ENCODE data around the gene CLIP4. TPM values are rescaled to one million over a fixed set of nuclear protein-coding genes. Genes with fewer than 3 reads are reported as not detected.
A peak's percentile ranks its signal among the peaks of the same experiment; 100 is the strongest.

Gene CLIP4
- total and polyA plus RNA-seq, 2 of the 13 experiments (the other 11 are each of a cell fraction or from before 2014, with no cell fraction given), result 0.46 to 0.49 TPM

DNA sequence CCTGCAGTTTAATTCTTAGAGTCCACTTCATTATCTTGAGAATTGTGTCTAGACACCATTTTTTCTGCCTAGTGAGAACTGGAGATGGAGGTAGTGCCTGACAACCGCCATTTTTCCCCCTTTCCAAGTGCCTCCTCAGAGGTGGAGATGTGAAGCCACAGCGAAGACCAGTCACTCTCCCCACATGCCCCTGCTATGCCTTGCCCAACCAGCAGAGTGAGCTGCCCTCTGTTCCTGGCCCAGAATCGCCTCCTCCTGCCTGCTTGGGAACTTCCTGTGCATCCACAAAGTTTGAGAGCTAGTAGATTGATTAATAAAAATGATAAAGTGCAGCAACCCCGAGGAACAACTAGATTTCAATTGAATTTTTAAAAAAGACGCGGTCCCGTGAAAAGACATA, 123.3 kb downstream of the CLIP4 start:
- Histone ChIP-seq H3K27me3 (ENCODE audit: control insufficient read depth in 1 of 2, insufficient read depth in 2 of 2, low read length in 2 of 2) (peaks cover 6 to 50% of the 10 kb centered on the region in 2 experiments; a peak in 4 of 5 replicates), H3K36me3 (replicated peaks in 1 of 2; ENCODE audit: control insufficient read depth in 1 of 2, insufficient read depth in 2 of 2, low read length in 2 of 2) (no peaks in the 10 kb centered on the region), H3K27ac (ENCODE audit: extremely low read length, insufficient read depth, low read length) (no peak overlapping the region), H3K4me2 (ENCODE audit: low read depth, low read length) (no peak overlapping the region), H3K9me3 (ENCODE audit: low read length) (no peaks in the 10 kb centered on the region), H4K20me1 (ENCODE audit: insufficient read depth, low read length) (peaks cover 3% of the 10 kb centered on the region), H3K4me3 (replicated peaks in 1 of 3; ENCODE audit: insufficient read depth in 1 of 3, low read depth in 2 of 3, low read length in 3 of 3) (no peak overlapping the region), H3K79me2 (ENCODE audit: insufficient read depth, low read length) (no peaks in the 10 kb centered on the region), H2AFZ (ENCODE audit: low read length) (no peak overlapping the region), H3K9ac (ENCODE audit: insufficient read depth, low read depth, low read length) (no peak overlapping the region), H3K4me1 (ENCODE audit: insufficient read depth, low read length) (no peaks in the 10 kb centered on the region)
- DNase-seq (ENCODE audit: low spot score), result peak; percentile 34
- 31% methylated on average over 7 of the region's 7 CpGs for WGBS (ENCODE audit: low lambda C conversion rate)
- in situ Hi-C loops (cut with HindIII; ENCODE audit: extremely low pct_ligation_motif_present, low pct_unique_long_range_greater_than_20kb), result no loop called here
- POLR2A ChIA-PET, result no interaction called here
- peak; percentile 95 for ATAC-seq
- CTCF ChIA-PET (ENCODE audit: low intra/inter-chr PET ratio, low total read pairs), result no interaction called here
- intact Hi-C loops (cut with micrococcal nuclease; ENCODE audit: unreplicated experiment), result no loop called here
- FAIRE-seq, result peak; percentile 54
- TF ChIP-seq SMC3 (IDR thresholded peaks at IDR 0.05; ENCODE audit: low read length) (peak; percentile 41; the same call in 1 of the 2 replicates), ZNF878 (CRISPR knock-in tag; IDR thresholded peaks at IDR 0.05) (no peak), STAG1 (CRISPR knock-in tag; IDR thresholded peaks at IDR 0.05) (peak; percentile 66)
- TF ChIP-seq, protein P1, sequence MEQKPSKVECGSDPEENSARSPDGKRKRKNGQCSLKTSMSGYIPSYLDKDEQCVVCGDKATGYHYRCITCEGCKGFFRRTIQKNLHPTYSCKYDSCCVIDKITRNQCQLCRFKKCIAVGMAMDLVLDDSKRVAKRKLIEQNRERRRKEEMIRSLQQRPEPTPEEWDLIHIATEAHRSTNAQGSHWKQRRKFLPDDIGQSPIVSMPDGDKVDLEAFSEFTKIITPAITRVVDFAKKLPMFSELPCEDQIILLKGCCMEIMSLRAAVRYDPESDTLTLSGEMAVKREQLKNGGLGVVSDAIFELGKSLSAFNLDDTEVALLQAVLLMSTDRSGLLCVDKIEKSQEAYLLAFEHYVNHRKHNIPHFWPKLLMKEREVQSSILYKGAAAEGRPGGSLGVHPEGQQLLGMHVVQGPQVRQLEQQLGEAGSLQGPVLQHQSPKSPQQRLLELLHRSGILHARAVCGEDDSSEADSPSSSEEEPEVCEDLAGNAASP (CRISPR knock-in tag; IDR thresholded peaks at IDR 0.05; ENCODE audit: borderline replicate concordance), result peak; percentile 41; the same call in 1 of the 2 replicates
- TF ChIP-seq, protein P2, sequence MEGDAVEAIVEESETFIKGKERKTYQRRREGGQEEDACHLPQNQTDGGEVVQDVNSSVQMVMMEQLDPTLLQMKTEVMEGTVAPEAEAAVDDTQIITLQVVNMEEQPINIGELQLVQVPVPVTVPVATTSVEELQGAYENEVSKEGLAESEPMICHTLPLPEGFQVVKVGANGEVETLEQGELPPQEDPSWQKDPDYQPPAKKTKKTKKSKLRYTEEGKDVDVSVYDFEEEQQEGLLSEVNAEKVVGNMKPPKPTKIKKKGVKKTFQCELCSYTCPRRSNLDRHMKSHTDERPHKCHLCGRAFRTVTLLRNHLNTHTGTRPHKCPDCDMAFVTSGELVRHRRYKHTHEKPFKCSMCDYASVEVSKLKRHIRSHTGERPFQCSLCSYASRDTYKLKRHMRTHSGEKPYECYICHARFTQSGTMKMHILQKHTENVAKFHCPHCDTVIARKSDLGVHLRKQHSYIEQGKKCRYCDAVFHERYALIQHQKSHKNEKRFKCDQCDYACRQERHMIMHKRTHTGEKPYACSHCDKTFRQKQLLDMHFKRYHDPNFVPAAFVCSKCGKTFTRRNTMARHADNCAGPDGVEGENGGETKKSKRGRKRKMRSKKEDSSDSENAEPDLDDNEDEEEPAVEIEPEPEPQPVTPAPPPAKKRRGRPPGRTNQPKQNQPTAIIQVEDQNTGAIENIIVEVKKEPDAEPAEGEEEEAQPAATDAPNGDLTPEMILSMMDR (CRISPR knock-in tag; IDR thresholded peaks at IDR 0.05), result peak; percentile 70
- TF ChIP-seq, protein P3, sequence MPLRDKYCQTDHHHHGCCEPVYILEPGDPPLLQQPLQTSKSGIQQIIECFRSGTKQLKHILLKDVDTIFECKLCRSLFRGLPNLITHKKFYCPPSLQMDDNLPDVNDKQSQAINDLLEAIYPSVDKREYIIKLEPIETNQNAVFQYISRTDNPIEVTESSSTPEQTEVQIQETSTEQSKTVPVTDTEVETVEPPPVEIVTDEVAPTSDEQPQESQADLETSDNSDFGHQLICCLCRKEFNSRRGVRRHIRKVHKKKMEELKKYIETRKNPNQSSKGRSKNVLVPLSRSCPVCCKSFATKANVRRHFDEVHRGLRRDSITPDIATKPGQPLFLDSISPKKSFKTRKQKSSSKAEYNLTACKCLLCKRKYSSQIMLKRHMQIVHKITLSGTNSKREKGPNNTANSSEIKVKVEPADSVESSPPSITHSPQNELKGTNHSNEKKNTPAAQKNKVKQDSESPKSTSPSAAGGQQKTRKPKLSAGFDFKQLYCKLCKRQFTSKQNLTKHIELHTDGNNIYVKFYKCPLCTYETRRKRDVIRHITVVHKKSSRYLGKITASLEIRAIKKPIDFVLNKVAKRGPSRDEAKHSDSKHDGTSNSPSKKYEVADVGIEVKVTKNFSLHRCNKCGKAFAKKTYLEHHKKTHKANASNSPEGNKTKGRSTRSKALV (CRISPR knock-in tag; IDR thresholded peaks at IDR 0.05), result no peak
- TF ChIP-seq, protein P4, sequence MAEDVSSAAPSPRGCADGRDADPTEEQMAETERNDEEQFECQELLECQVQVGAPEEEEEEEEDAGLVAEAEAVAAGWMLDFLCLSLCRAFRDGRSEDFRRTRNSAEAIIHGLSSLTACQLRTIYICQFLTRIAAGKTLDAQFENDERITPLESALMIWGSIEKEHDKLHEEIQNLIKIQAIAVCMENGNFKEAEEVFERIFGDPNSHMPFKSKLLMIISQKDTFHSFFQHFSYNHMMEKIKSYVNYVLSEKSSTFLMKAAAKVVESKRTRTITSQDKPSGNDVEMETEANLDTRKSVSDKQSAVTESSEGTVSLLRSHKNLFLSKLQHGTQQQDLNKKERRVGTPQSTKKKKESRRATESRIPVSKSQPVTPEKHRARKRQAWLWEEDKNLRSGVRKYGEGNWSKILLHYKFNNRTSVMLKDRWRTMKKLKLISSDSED (CRISPR knock-in tag; IDR thresholded peaks at IDR 0.05), result no peak
- TF ChIP-seq, protein P5, sequence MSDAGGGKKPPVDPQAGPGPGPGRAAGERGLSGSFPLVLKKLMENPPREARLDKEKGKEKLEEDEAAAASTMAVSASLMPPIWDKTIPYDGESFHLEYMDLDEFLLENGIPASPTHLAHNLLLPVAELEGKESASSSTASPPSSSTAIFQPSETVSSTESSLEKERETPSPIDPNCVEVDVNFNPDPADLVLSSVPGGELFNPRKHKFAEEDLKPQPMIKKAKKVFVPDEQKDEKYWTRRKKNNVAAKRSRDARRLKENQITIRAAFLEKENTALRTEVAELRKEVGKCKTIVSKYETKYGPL (CRISPR knock-in tag; IDR thresholded peaks at IDR 0.05), result no peak
- no TSS peak for BruUV-seq (replicated peaks)
